Aorta (tissue), 5 donors: ENCODE results near the gene ERI3. TPM values are rescaled to one million over a fixed set of nuclear protein-coding genes. Genes with fewer than 3 reads are reported as not detected.

Experiments used
- ATAC-seq: fragments of 200-7000 bp; cut with Tn5 transposase; one replicate; pipeline ENCODE4 v1.9.1; 2022; ENCODE audit warnings: moderate library complexity; ENCODE audit not compliant: low FRiP score
- DNase-seq, 2 donors: peaks; one replicate each; pipeline ENCODE4 v3.0.0-alpha.2; 2020
- H3K27ac ChIP-seq, 2 donors: one replicate each; pipeline ENCODE4 v1.5.1; 2013; ENCODE audit warnings: low read length in 2 of 2, mild to moderate bottlenecking in 2 of 2, moderate library complexity in 2 of 2, control low read depth in 1 of 2, inconsistent platforms in 1 of 2, low read depth in 1 of 2
- H3K27me3 ChIP-seq, 2 donors: one replicate each; pipeline ENCODE4 v1.6.1; 2013; ENCODE audit warnings: control low read depth in 1 of 2, low read length in 1 of 2, mild to moderate bottlenecking in 1 of 2, moderate library complexity in 1 of 2; ENCODE audit not compliant: insufficient read depth in 2 of 2, control insufficient read depth in 1 of 2
- H3K36me3 ChIP-seq, 2 donors: one replicate each; pipeline ENCODE4 v1.6.1; 2013; ENCODE audit warnings: control low read depth in 1 of 2, low read length in 1 of 2, mild to moderate bottlenecking in 1 of 2; ENCODE audit not compliant: insufficient read depth in 2 of 2, control insufficient read depth in 1 of 2
- H3K4me1 ChIP-seq, 2 donors: one replicate each; pipeline ENCODE4 v1.6.1; 2013; ENCODE audit warnings: low read length in 2 of 2, control low read depth in 1 of 2, mild to moderate bottlenecking in 1 of 2, moderate library complexity in 1 of 2; ENCODE audit not compliant: insufficient read depth in 2 of 2, control insufficient read depth in 1 of 2
- H3K4me3 ChIP-seq, 2 donors: one replicate each; pipeline ENCODE4 v1.5.1; 2013; ENCODE audit warnings: low read length in 2 of 2, control low read depth in 1 of 2, mild to moderate bottlenecking in 1 of 2
- H3K9me3 ChIP-seq: one replicate; pipeline ENCODE4 v1.6.1; 2013; ENCODE audit warnings: mild to moderate bottlenecking, low read length; ENCODE audit not compliant: control insufficient read depth
- WGBS, 2 donors: extraction: QIAGEN DNeasy Blood & Tissue Kit; methylation state at CpG; one replicate each; pipeline ENCODE4 v1.1.7; 2013; 5-methylcytosine and 5-hydroxymethylcytosine counted together
- intact Hi-C, 2 donors: fragments of 100-400 bp; cut with DNase I; formaldehyde crosslinking; loops; one replicate each; pipeline versions ENCODE4 v1.14.2 to v1.15.0; 2022
- polyA plus RNA-seq, 2 donors: library from polyadenylated mRNA; stranded (reverse); fragments of 200-250 nt; gene quantifications; one replicate each; pipeline ENCODE4 v1.2.3, GENCODE V29; 2013
- total RNA-seq, 2 donors: library from RNA; stranded (reverse); fragmentation: NEBNext Ultra II Directional; extraction: Animal tissue kit (Norgen Biotek cat#: 25700); gene quantifications; one replicate each; pipeline ENCODE4 v1.2.1, GENCODE V29; 2021
- donor health status: healthy with polysubstance abuse.
- donor health status: Bipolar disorder and iron deficiency.
- donor health status: DM: no; HTN: no; CAD: no.
- donor health status: DM: no; HTN: no; CAD: no.
- donor health status: DM: yes; HTN: yes; CAD: no.

ERI3 gene
- total and polyA plus RNA-seq, 4 donors: 31.4 to 55.2 (median 44.9) TPM

- Histone ChIP-seq H3K4me1 (peaks cover 0 to 3% of the 10 kb centered on the region in 2 donors), H3K27ac (no peak overlapping the region), H3K27me3 (no peaks in the 10 kb centered on the region), H3K4me3 (no peak overlapping the region), H3K36me3 (no peaks in the 10 kb centered on the region), H3K9me3 (no peaks in the 10 kb centered on the region)
- no peak for ATAC-seq
- 15 to 19% methylated on average over 3 of the region's 3 CpGs for WGBS, 2 donors
- intact Hi-C loops: no loop called here
- DNase-seq: no peak
Observed at GRCh38 chr1:44275991-44276405, 79.1 kb downstream of the ERI3 start.

GRCh38 chr1:44275296-44275962, 79.6 kb downstream of the ERI3 start:
- Histone ChIP-seq H3K9me3 (no peaks in the 10 kb centered on the region), H3K36me3 (no peaks in the 10 kb centered on the region), H3K27ac (no peak overlapping the region), H3K4me1 (peaks cover 0 to 3% of the 10 kb centered on the region in 2 donors), H3K4me3 (no peak overlapping the region), H3K27me3 (no peaks in the 10 kb centered on the region)
- DNase-seq: no peak
- intact Hi-C loops: no loop called here
- WGBS, 2 donors: 37 to 46% methylated on average over 6 of the region's 6 CpGs
- no peak for ATAC-seq

GRCh38 chr1:44273560-44274350, 81.3 kb downstream of the ERI3 start:
- no peak overlapping the region for H3K4me3 ChIP-seq
- no peak overlapping the region for H3K27ac ChIP-seq
- H3K4me1 ChIP-seq: peaks cover 0 to 3% of the 10 kb centered on the region in 2 donors
- no peaks in the 10 kb centered on the region for H3K9me3 ChIP-seq
- WGBS, 2 donors: 96% methylated on average over 6 of the region's 6 CpGs
- no peak for DNase-seq
- intact Hi-C loops: no loop called here
- ATAC-seq: no peak
- no peaks in the 10 kb centered on the region for H3K36me3 ChIP-seq
- H3K27me3 ChIP-seq: no peaks in the 10 kb centered on the region

- Histone ChIP-seq H3K27me3 (no peaks in the 10 kb centered on the region), H3K4me3 (no peak overlapping the region), H3K9me3 (no peaks in the 10 kb centered on the region), H3K4me1 (peaks cover 0 to 3% of the 10 kb centered on the region in 2 donors), H3K27ac (no peak overlapping the region), H3K36me3 (no peaks in the 10 kb centered on the region)
- intact Hi-C loops: no loop called here
- 93 to 97% methylated on average over 3 of the region's 3 CpGs for WGBS, 2 donors
- no peak for ATAC-seq
- DNase-seq: no peak
Observed at GRCh38 chr1:44272992-44273391, 82.1 kb downstream of the ERI3 start.

- intact Hi-C loops: no loop called here
- no peak overlapping the region for H3K27ac ChIP-seq
- peaks cover 0 to 3% of the 10 kb centered on the region in 2 donors for H3K4me1 ChIP-seq
- H3K9me3 ChIP-seq: no peaks in the 10 kb centered on the region
- DNase-seq (no peak), ATAC-seq (no peak)
- 95 to 98% methylated on average over 3 of the region's 3 CpGs for WGBS, 2 donors
- no peaks in the 10 kb centered on the region for H3K27me3 ChIP-seq
- H3K4me3 ChIP-seq: no peak overlapping the region
- H3K36me3 ChIP-seq: no peaks in the 10 kb centered on the region
Observed at GRCh38 chr1:44271646-44272045, 83.4 kb downstream of the ERI3 start.

GRCh38 chr1:44270686-44271628, 84.1 kb downstream of the ERI3 start:
- WGBS, 2 donors: 75 to 76% methylated on average over 6 of the region's 6 CpGs
- Histone ChIP-seq H3K27ac (no peak overlapping the region), H3K27me3 (no peaks in the 10 kb centered on the region), H3K4me3 (no peak overlapping the region), H3K36me3 (no peaks in the 10 kb centered on the region), H3K4me1 (no peaks in the 10 kb centered on the region), H3K9me3 (no peaks in the 10 kb centered on the region)
- DNase-seq: no peak
- no peak for ATAC-seq
- intact Hi-C loops: no loop called here

GRCh38 chr1:44268054-44268453, 87.0 kb downstream of the ERI3 start:
- no peaks in the 10 kb centered on the region for H3K4me1 ChIP-seq
- no peak overlapping the region for H3K27ac ChIP-seq
- 92 to 100% methylated on average over 1 of the region's 1 CpG for WGBS, 2 donors
- no peaks in the 10 kb centered on the region for H3K27me3 ChIP-seq
- no peak overlapping the region for H3K4me3 ChIP-seq
- intact Hi-C loops: no loop called here
- ATAC-seq (no peak), DNase-seq (no peak)
- no peaks in the 10 kb centered on the region for H3K36me3 ChIP-seq
- no peaks in the 10 kb centered on the region for H3K9me3 ChIP-seq

- no peak overlapping the region for H3K27ac ChIP-seq
- DNase-seq: no peak
- H3K36me3 ChIP-seq: no peaks in the 10 kb centered on the region
- H3K4me3 ChIP-seq: no peak overlapping the region
- no peak for ATAC-seq
- intact Hi-C loops: no loop called here
- 96 to 98% methylated on average over 5 of the region's 5 CpGs for WGBS, 2 donors
- H3K9me3 ChIP-seq: no peaks in the 10 kb centered on the region
- H3K27me3 ChIP-seq: no peaks in the 10 kb centered on the region
- H3K4me1 ChIP-seq: no peaks in the 10 kb centered on the region
Observed at GRCh38 chr1:44267438-44267837, 87.6 kb downstream of the ERI3 start.
